Measurements from ENCODE around the gene SLC6A5. TPM values are rescaled to one million over a fixed set of nuclear protein-coding genes. Genes with fewer than 3 reads are reported as not detected.

The SLC6A5 gene
- total RNA-seq, 2 experiments from 2014 or later, result not detected

DNA sequence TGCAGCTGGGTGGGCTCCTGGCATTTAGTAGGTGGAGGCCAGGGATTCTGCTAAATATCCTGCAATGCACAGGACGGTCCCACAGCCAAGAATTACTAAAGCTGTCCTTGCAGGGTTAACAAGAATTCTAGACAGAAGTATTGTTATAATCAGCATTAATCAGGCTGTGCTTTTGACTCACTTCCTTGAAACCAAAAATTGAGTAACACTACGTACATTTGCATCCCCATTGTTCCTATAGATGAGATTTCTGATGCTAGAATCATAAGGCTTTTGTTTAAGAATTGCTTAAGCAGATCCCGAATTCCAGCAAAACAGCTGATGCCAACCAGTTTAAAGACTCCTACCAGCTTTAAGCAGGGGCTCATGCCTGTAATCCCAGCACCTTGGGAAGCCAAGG, 11.4 kb downstream of the SLC6A5 start:
- CTCF ChIA-PET, result no interaction called here
- no peaks in the 10 kb centered on the region for H3K36me3 ChIP-seq (ENCODE audit: insufficient read depth, low read length)
- no peak for DNase-seq
- ATAC-seq (ENCODE audit: poor library complexity), result no peak
- intact Hi-C loops (cut with DNase I, micrococcal nuclease), result loop anchor here in 1 of 2 experiments (2.0 kb wide), 1 partner anchor 482 kb away; no protein-coding TSS in a partner anchor
- H3K4me1 ChIP-seq (ENCODE audit: insufficient read depth, low read length), result peaks cover 6% of the 10 kb centered on the region
- no peak overlapping the region for H3K4me3 ChIP-seq (ENCODE audit: low read length)
- H3K27me3 ChIP-seq (ENCODE audit: control insufficient read depth in 1 of 2, insufficient read depth in 2 of 2, low read length in 2 of 2), result peaks cover 35 to 62% of the 10 kb centered on the region in 2 experiments
- Mint-ChIP-seq H3K27me3 (peaks cover 92% of the 10 kb centered on the region), H3K4me1 (ENCODE audit: low read depth) (peaks cover 7% of the 10 kb centered on the region), H3K9me3 (no peaks in the 10 kb centered on the region), H3K36me3 (ENCODE audit: low read depth) (no peaks in the 10 kb centered on the region), H3K27ac (no peak overlapping the region), H3K4me3 (no peak overlapping the region)
- H3K9me3 ChIP-seq (ENCODE audit: control insufficient read depth in 1 of 2, insufficient read depth in 1 of 2, low read length in 2 of 2), result peaks cover 0 to under 1% of the 10 kb centered on the region in 2 experiments
- H3K27ac ChIP-seq (ENCODE audit: low read depth in 1 of 2, low read length in 2 of 2), result no peak overlapping the region
- POLR2A ChIA-PET, result no interaction called here
- TF ChIP-seq CTCF (IDR thresholded peaks at IDR 0.05), result no peak

GRCh38 chr11:20611445-20611844, 12.0 kb downstream of the SLC6A5 start:
- Histone ChIP-seq H3K4me1 (ENCODE audit: insufficient read depth, low read length) (peaks cover 6% of the 10 kb centered on the region), H3K27ac (ENCODE audit: low read depth in 1 of 2, low read length in 2 of 2) (no peak overlapping the region), H3K36me3 (ENCODE audit: insufficient read depth, low read length) (no peaks in the 10 kb centered on the region), H3K9me3 (ENCODE audit: control insufficient read depth in 1 of 2, insufficient read depth in 1 of 2, low read length in 2 of 2) (no peaks in the 10 kb centered on the region), H3K27me3 (ENCODE audit: control insufficient read depth in 1 of 2, insufficient read depth in 2 of 2, low read length in 2 of 2) (peaks cover 33 to 56% of the 10 kb centered on the region in 2 experiments), H3K4me3 (ENCODE audit: low read length) (no peak overlapping the region)
- ATAC-seq (ENCODE audit: poor library complexity) (no peak), DNase-seq (no peak)
- intact Hi-C loops (cut with DNase I, micrococcal nuclease), result loop anchor here in 1 of 2 experiments (2.0 kb wide), 1 partner anchor 483 kb away; no protein-coding TSS in a partner anchor
- no peak overlapping the region for H3K4me3 Mint-ChIP-seq
- CTCF ChIA-PET, result no interaction called here
- no peak for TF ChIP-seq CTCF (IDR thresholded peaks at IDR 0.05)
- no peak overlapping the region for H3K27ac Mint-ChIP-seq
- no peaks in the 10 kb centered on the region for H3K9me3 Mint-ChIP-seq
- H3K36me3 Mint-ChIP-seq (ENCODE audit: low read depth), result no peaks in the 10 kb centered on the region
- peaks cover 7% of the 10 kb centered on the region for H3K4me1 Mint-ChIP-seq (ENCODE audit: low read depth)
- POLR2A ChIA-PET, result no interaction called here
- peaks cover 92% of the 10 kb centered on the region for H3K27me3 Mint-ChIP-seq

DNA sequence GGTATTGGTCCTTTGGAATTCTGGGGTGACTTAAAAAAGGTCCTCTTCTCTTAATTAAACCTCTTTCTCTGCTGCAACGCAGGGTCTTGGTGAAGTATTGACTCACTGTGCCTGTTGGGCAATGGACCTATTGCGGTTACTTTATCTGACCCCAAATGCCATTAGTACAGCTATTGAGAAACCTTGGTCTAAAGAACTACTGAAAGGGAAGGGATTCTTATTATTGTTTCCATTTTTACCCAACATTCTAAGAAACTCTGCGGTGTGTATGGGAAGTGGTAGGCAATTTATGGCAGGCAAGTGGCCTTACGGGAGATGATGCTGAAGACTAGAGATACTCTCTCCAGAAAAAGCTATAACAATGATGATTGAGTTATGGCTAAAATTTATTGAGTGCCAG, 12.5 kb downstream of the SLC6A5 start:
- POLR2A ChIA-PET, result no interaction called here
- peaks cover 29 to 56% of the 10 kb centered on the region in 2 experiments for H3K27me3 ChIP-seq (ENCODE audit: control insufficient read depth in 1 of 2, insufficient read depth in 2 of 2, low read length in 2 of 2)
- ATAC-seq (ENCODE audit: poor library complexity) (no peak), DNase-seq (no peak)
- H3K4me3 Mint-ChIP-seq, result no peak overlapping the region
- H3K9me3 Mint-ChIP-seq, result no peaks in the 10 kb centered on the region
- H3K36me3 ChIP-seq (ENCODE audit: insufficient read depth, low read length), result no peaks in the 10 kb centered on the region
- TF ChIP-seq CTCF (IDR thresholded peaks at IDR 0.05), result no peak
- no peaks in the 10 kb centered on the region for H3K36me3 Mint-ChIP-seq (ENCODE audit: low read depth)
- H3K4me1 Mint-ChIP-seq (ENCODE audit: low read depth), result peaks cover 7% of the 10 kb centered on the region
- H3K27me3 Mint-ChIP-seq, result peaks cover 92% of the 10 kb centered on the region
- H3K9me3 ChIP-seq (ENCODE audit: control insufficient read depth in 1 of 2, insufficient read depth in 1 of 2, low read length in 2 of 2), result no peaks in the 10 kb centered on the region
- H3K4me1 ChIP-seq (ENCODE audit: insufficient read depth, low read length), result peaks cover 6% of the 10 kb centered on the region
- intact Hi-C loops (cut with DNase I, micrococcal nuclease), result loop anchor here in 1 of 2 experiments (2.0 kb wide), 1 partner anchor 483 kb away; no protein-coding TSS in a partner anchor
- CTCF ChIA-PET, result no interaction called here
- no peak overlapping the region for H3K4me3 ChIP-seq (ENCODE audit: low read length)
- H3K27ac Mint-ChIP-seq, result no peak overlapping the region
- no peak overlapping the region for H3K27ac ChIP-seq (ENCODE audit: low read depth in 1 of 2, low read length in 2 of 2)
